Parathyroid adenoma (tissue), 2 donors: ENCODE data around the gene LAMB3.

Source experiments
- H2AFZ ChIP-seq: fragments of 300-600 bp; sonication (generic); one replicate; pipeline ENCODE4 v1.7.0; 2017; ENCODE audit warnings: antibody characterized with exemption, mild to moderate bottlenecking
- H3K27ac ChIP-seq: fragments of 300-600 bp; sonication (generic); one replicate; pipeline ENCODE4 v1.7.0; 2017
- H3K27me3 ChIP-seq: fragments of 300-600 bp; sonication (generic); one replicate; pipeline ENCODE4 v1.7.0; 2017; ENCODE audit warnings: low read length; ENCODE audit not compliant: control insufficient read depth, insufficient read depth
- H3K36me3 ChIP-seq: fragments of 300-600 bp; sonication (generic); one replicate; pipeline ENCODE4 v1.7.0; 2017; ENCODE audit warnings: low read length; ENCODE audit not compliant: control insufficient read depth, insufficient read depth
- H3K4me1 ChIP-seq: fragments of 300-600 bp; sonication (generic); one replicate; pipeline ENCODE4 v1.7.0; 2017; ENCODE audit warnings: control low read depth
- H3K4me2 ChIP-seq: fragments of 300-600 bp; sonication (generic); one replicate; pipeline ENCODE4 v1.7.0; 2017; ENCODE audit warnings: low read length
- H3K4me3 ChIP-seq: fragments of 300-600 bp; sonication (generic); one replicate; pipeline ENCODE4 v1.7.0; 2017; ENCODE audit warnings: low read depth, low read length
- H3K79me2 ChIP-seq: fragments of 300-600 bp; sonication (generic); one replicate; pipeline ENCODE4 v1.7.0; 2017; ENCODE audit warnings: control low read depth
- H3K9ac ChIP-seq: fragments of 300-600 bp; sonication (generic); one replicate; pipeline ENCODE4 v1.7.0; 2017; ENCODE audit warnings: mild to moderate bottlenecking
- H3K9me3 ChIP-seq: fragments of 300-600 bp; sonication (generic); one replicate; pipeline ENCODE4 v1.7.0; 2017; ENCODE audit warnings: low read length; ENCODE audit not compliant: control insufficient read depth
- CTCF ChIP-seq: fragments of 300-600 bp; sonication (generic); IDR thresholded peaks from one replicate; pipeline ENCODE4 v1.7.0; 2017; ENCODE audit warnings: antibody characterized with exemption, mild to moderate bottlenecking
- donor health status: primary hyperparathyroidism.

Gene LAMB3

GRCh38 chr1:209646558-209646957, 5.7 kb downstream of the LAMB3 start:
- TF ChIP-seq CTCF = no peak
- Histone ChIP-seq H3K4me1 (peaks cover 1% of the 10 kb centered on the region), H3K27ac (no peak overlapping the region), H3K36me3 (no peaks in the 10 kb centered on the region), H3K27me3 (no peaks in the 10 kb centered on the region), H3K4me3 (no peak overlapping the region), H3K79me2 (no peaks in the 10 kb centered on the region), H2AFZ (no peak overlapping the region), H3K9ac (no peak overlapping the region), H3K4me2 (no peak overlapping the region), H3K9me3 (no peaks in the 10 kb centered on the region)

GRCh38 chr1:209645574-209646452, 6.4 kb downstream of the LAMB3 start:
- Histone ChIP-seq H3K27me3 (no peaks in the 10 kb centered on the region), H3K79me2 (no peaks in the 10 kb centered on the region), H3K36me3 (no peaks in the 10 kb centered on the region), H3K4me3 (no peak overlapping the region), H3K9ac (no peak overlapping the region), H3K27ac (no peak overlapping the region), H2AFZ (no peak overlapping the region), H3K4me2 (no peak overlapping the region), H3K9me3 (no peaks in the 10 kb centered on the region), H3K4me1 (peaks cover 4% of the 10 kb centered on the region)
- TF ChIP-seq CTCF = no peak

GRCh38 chr1:209643285-209644020, 8.8 kb downstream of the LAMB3 start:
- Histone ChIP-seq H3K9me3 (no peaks in the 10 kb centered on the region), H2AFZ (no peak overlapping the region), H3K27ac (no peak overlapping the region), H3K4me2 (no peak overlapping the region), H3K9ac (no peak overlapping the region), H3K36me3 (no peaks in the 10 kb centered on the region), H3K27me3 (no peaks in the 10 kb centered on the region), H3K79me2 (no peaks in the 10 kb centered on the region), H3K4me1 (peaks cover 4% of the 10 kb centered on the region), H3K4me3 (no peak overlapping the region)
- TF ChIP-seq CTCF = no peak

- Histone ChIP-seq H3K27me3 (no peaks in the 10 kb centered on the region), H3K79me2 (no peaks in the 10 kb centered on the region), H2AFZ (no peak overlapping the region), H3K4me2 (no peak overlapping the region), H3K4me3 (no peak overlapping the region), H3K9me3 (no peaks in the 10 kb centered on the region), H3K9ac (no peak overlapping the region), H3K36me3 (no peaks in the 10 kb centered on the region), H3K27ac (no peak overlapping the region), H3K4me1 (peaks cover 4% of the 10 kb centered on the region)
- TF ChIP-seq CTCF = no peak
These were observed 9.4 kb downstream of the LAMB3 start for GRCh38 chr1:209642816-209643215.
